ENCODE results near the gene MLH1.
"Not testable (repeated sequence)": the region's sequence is repeated elsewhere in the genome, so short reads cannot be mapped to it uniquely, and the experiment has no call there.

The MLH1 gene

DNA sequence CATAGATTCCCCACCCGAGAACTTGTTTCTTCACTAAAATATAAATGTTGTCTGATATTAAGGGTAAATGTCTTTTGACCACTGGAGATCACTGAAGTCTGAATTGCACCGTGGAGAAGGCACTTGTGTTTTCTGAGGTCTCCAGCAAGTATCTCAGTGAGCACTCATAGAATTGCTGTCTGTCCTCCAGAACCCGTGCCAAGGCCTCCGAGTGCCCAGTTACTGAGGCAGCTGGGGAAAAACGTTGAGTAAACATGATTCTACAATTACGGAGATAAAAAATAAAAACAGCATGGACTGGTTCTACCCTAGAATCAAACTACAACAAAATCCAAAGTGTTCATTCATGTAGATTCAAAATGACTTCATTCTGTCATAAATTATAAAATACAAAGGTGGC, 60.0 kb downstream of the MLH1 start:
- Histone ChIP-seq H3K9me2 (ENCODE audit: low read depth, low read length) (no peaks in the 10 kb centered on the region), H4K20me1 (ENCODE audit: insufficient read depth, low read length) (no peaks in the 10 kb centered on the region), H3K9ac (ENCODE audit: low read length) (no peak overlapping the region), H3K9me3 (ENCODE audit: low read length) (no peaks in the 10 kb centered on the region), H2AFZ (ENCODE audit: low read length) (no peak overlapping the region), H3F3A (ENCODE audit: insufficient read depth, low read length) (peaks cover 6% of the 10 kb centered on the region; the same call in 1 of the 2 replicates), H3K27me3 (ENCODE audit: insufficient read depth, low read length) (no peaks in the 10 kb centered on the region), H3K27ac (ENCODE audit: low read depth, low read length, poor library complexity, severe bottlenecking) (no peak overlapping the region), H3K36me3 (ENCODE audit: insufficient read depth, low read length) (peaks cover 74% of the 10 kb centered on the region), H3K79me2 (ENCODE audit: insufficient read depth, low read length) (no peaks in the 10 kb centered on the region), H3K4me3 (ENCODE audit: low read depth, low read length, poor library complexity, severe bottlenecking) (no peak overlapping the region), H3K4me1 (ENCODE audit: insufficient read depth, low read length, severe bottlenecking) (no peaks in the 10 kb centered on the region), H3K4me2 (ENCODE audit: low read length) (no peak overlapping the region)
- TF ChIP-seq, protein P1, sequence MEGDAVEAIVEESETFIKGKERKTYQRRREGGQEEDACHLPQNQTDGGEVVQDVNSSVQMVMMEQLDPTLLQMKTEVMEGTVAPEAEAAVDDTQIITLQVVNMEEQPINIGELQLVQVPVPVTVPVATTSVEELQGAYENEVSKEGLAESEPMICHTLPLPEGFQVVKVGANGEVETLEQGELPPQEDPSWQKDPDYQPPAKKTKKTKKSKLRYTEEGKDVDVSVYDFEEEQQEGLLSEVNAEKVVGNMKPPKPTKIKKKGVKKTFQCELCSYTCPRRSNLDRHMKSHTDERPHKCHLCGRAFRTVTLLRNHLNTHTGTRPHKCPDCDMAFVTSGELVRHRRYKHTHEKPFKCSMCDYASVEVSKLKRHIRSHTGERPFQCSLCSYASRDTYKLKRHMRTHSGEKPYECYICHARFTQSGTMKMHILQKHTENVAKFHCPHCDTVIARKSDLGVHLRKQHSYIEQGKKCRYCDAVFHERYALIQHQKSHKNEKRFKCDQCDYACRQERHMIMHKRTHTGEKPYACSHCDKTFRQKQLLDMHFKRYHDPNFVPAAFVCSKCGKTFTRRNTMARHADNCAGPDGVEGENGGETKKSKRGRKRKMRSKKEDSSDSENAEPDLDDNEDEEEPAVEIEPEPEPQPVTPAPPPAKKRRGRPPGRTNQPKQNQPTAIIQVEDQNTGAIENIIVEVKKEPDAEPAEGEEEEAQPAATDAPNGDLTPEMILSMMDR (IDR thresholded peaks at IDR 0.05; ENCODE audit: low read length), result no peak
- no peak for TF ChIP-seq EZH2 (IDR thresholded peaks at IDR 0.05; ENCODE audit: borderline replicate concordance, low read length)

DNA sequence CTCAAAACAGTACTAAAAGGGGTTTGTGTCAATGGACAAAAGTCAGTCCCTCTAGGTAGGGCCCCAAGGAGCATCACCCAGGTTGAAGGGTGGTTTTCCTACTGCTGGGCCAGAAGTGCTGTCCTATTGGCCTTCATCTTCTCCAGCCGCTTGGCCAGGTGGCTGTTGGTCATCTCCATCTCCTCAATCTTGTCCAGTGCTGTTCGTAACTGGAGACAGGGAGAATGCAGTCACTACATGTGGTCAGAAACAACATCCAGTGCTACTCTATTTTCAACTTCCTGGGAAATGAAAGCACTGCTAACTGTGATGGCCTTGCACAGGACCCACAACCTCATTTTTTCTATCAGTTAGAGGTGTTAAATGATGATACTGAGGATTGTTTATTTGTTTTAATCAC, 60.4 kb downstream of the MLH1 start:
- Histone ChIP-seq H3K4me3 (ENCODE audit: low read depth, low read length, poor library complexity, severe bottlenecking) (no peak overlapping the region), H3K36me3 (ENCODE audit: insufficient read depth, low read length) (peaks cover 70% of the 10 kb centered on the region), H3K27ac (ENCODE audit: low read depth, low read length, poor library complexity, severe bottlenecking) (no peak overlapping the region), H3F3A (ENCODE audit: insufficient read depth, low read length) (peaks cover 6% of the 10 kb centered on the region; the same call in 1 of the 2 replicates), H3K4me1 (ENCODE audit: insufficient read depth, low read length, severe bottlenecking) (no peaks in the 10 kb centered on the region), H4K20me1 (ENCODE audit: insufficient read depth, low read length) (no peaks in the 10 kb centered on the region), H3K9me3 (ENCODE audit: low read length) (no peaks in the 10 kb centered on the region), H2AFZ (ENCODE audit: low read length) (no peak overlapping the region), H3K4me2 (ENCODE audit: low read length) (no peak overlapping the region), H3K79me2 (ENCODE audit: insufficient read depth, low read length) (no peaks in the 10 kb centered on the region), H3K9me2 (ENCODE audit: low read depth, low read length) (no peaks in the 10 kb centered on the region), H3K27me3 (ENCODE audit: insufficient read depth, low read length) (no peaks in the 10 kb centered on the region), H3K9ac (ENCODE audit: low read length) (no peak overlapping the region)
- no peak for TF ChIP-seq EZH2 (IDR thresholded peaks at IDR 0.05; ENCODE audit: borderline replicate concordance, low read length)
- TF ChIP-seq, protein P1 (IDR thresholded peaks at IDR 0.05; ENCODE audit: low read length), result no peak

DNA sequence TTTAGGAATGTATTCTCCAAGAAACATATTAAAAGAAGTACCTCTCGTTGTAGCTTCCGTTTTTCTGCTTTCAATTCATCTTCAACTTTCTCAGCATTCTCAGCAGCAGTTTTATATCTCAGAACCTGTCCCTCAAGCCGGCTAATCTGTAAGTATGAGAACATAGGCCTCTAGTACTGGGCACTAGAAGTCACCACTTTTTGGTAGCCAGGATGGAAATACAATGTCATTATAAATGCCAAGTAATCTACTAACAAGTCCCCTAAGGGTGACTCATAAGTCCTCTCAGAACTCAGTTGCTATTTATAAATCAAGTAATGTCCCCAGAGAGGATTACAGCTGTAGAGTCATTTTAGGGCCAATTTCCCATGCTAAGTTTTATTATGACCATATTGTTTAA, 61.1 kb downstream of the MLH1 start:
- no peak overlapping the region for H3K9ac ChIP-seq (ENCODE audit: low read length)

DNA sequence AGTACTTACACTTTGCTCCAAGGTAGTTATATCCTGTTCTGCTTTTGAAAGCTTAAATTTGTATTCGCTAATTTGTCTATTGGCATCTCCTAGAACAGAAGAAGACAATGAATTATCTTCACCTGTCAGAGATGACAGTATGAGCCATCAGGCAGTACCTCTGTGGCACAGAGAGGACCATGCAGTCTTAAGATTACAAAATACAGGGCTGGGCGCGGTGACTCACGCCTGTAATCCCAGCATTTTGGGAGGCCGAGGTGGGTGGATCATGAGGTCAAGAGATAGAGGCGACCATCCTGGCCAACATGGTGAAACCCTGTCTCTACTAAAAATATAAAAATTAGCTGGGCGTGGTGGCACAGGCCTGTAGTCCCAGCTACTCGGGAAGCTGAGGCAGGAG, 61.8 kb downstream of the MLH1 start:
- H3K4me2 ChIP-seq (ENCODE audit: low read length); H3K79me2 ChIP-seq (ENCODE audit: insufficient read depth, low read length); H3K9ac ChIP-seq (ENCODE audit: low read length); H3K4me3 ChIP-seq (ENCODE audit: low read depth, low read length, poor library complexity, severe bottlenecking); H3K4me1 ChIP-seq (ENCODE audit: insufficient read depth, low read length, severe bottlenecking); H3K9me3 ChIP-seq (ENCODE audit: low read length); H4K20me1 ChIP-seq (ENCODE audit: insufficient read depth, low read length); H2AFZ ChIP-seq (ENCODE audit: low read length); H3K27ac ChIP-seq (ENCODE audit: low read depth, low read length, poor library complexity, severe bottlenecking); H3K9me2 ChIP-seq (ENCODE audit: low read depth, low read length); H3F3A ChIP-seq (ENCODE audit: insufficient read depth, low read length); H3K27me3 ChIP-seq (ENCODE audit: insufficient read depth, low read length): not testable (repeated sequence)
- peaks cover 57% of the 10 kb centered on the region for H3K36me3 ChIP-seq (ENCODE audit: insufficient read depth, low read length)

More for the DNA sequence above, 61.1 kb downstream of the MLH1 start:
- no peak overlapping the region for H3K27ac ChIP-seq (ENCODE audit: low read depth, low read length, poor library complexity, severe bottlenecking)
- peaks cover 64% of the 10 kb centered on the region for H3K36me3 ChIP-seq (ENCODE audit: insufficient read depth, low read length)
- H3K79me2 ChIP-seq (ENCODE audit: insufficient read depth, low read length), result no peaks in the 10 kb centered on the region
- H3K27me3 ChIP-seq (ENCODE audit: insufficient read depth, low read length), result no peaks in the 10 kb centered on the region
- no peaks in the 10 kb centered on the region for H3K4me1 ChIP-seq (ENCODE audit: insufficient read depth, low read length, severe bottlenecking)
- TF ChIP-seq, protein P1 (IDR thresholded peaks at IDR 0.05; ENCODE audit: low read length), result no peak
- no peak for TF ChIP-seq EZH2 (IDR thresholded peaks at IDR 0.05; ENCODE audit: borderline replicate concordance, low read length)
- no peak overlapping the region for H3K4me3 ChIP-seq (ENCODE audit: low read depth, low read length, poor library complexity, severe bottlenecking)
- H4K20me1 ChIP-seq (ENCODE audit: insufficient read depth, low read length), result no peaks in the 10 kb centered on the region
- H3K9me3 ChIP-seq (ENCODE audit: low read length), result no peaks in the 10 kb centered on the region
- no peak overlapping the region for H3K4me2 ChIP-seq (ENCODE audit: low read length)
- H2AFZ ChIP-seq (ENCODE audit: low read length), result no peak overlapping the region
- peaks cover 6% of the 10 kb centered on the region; the same call in 1 of the 2 replicates for H3F3A ChIP-seq (ENCODE audit: insufficient read depth, low read length)
- H3K9me2 ChIP-seq (ENCODE audit: low read depth, low read length), result no peaks in the 10 kb centered on the region
